Measurements from ENCODE around the gene LRP1. TPM values are rescaled to one million over a fixed set of nuclear protein-coding genes. Genes with fewer than 3 reads are reported as not detected.

LRP1 gene
- total and polyA plus RNA-seq, 2 experiments from 2014 or later = 26.6 to 145 TPM

GRCh38 chr12:57237932-57238853 is 109.9 kb downstream of the LRP1 start:
- H3K9me3 Mint-ChIP-seq = no peaks in the 10 kb centered on the region; the same call in 2 of the 3 replicates
- peaks cover 92% of the 10 kb centered on the region for H3K27me3 ChIP-seq (ENCODE audit: insufficient read depth)
- peaks cover 10% of the 10 kb centered on the region for H3K36me3 ChIP-seq (ENCODE audit: insufficient read depth)
- H3K4me3 Mint-ChIP-seq = peak overlapping the region; percentile 79
- H3K4me3 ChIP-seq = peak overlapping the region; percentile 85
- peaks cover 21% of the 10 kb centered on the region for H3K36me3 Mint-ChIP-seq (ENCODE audit: low read depth)
- H3K27ac Mint-ChIP-seq = no peak overlapping the region; the same call in 1 of the 2 replicates
- ATAC-seq = peak; percentile 0
- H3K27ac ChIP-seq (ENCODE audit: low read depth) = no peak overlapping the region
- no peaks in the 10 kb centered on the region for H3K9me2 ChIP-seq (ENCODE audit: insufficient read depth)
- H3K4me1 Mint-ChIP-seq = peaks cover 70% of the 10 kb centered on the region
- peaks cover 14% of the 10 kb centered on the region for H4K20me1 ChIP-seq (replicated peaks; ENCODE audit: insufficient read depth)
- H3K79me2 ChIP-seq (replicated peaks; ENCODE audit: insufficient read depth) = no peaks in the 10 kb centered on the region
- peaks cover 55% of the 10 kb centered on the region for H3K4me1 ChIP-seq (ENCODE audit: insufficient read depth)
- peak overlapping the region; percentile 99 for H3K4me2 ChIP-seq
- peaks cover 34% of the 10 kb centered on the region for H3F3A ChIP-seq (replicated peaks; ENCODE audit: low read depth)
- no peak for TF ChIP-seq CREB1 (CRISPR knock-in tag; IDR thresholded peaks at IDR 0.05; ENCODE audit: low read depth)
- peak; percentile 17 for TF ChIP-seq EZH2 (IDR thresholded peaks at IDR 0.05; ENCODE audit: low read depth, unreplicated experiment)
- peaks cover 95% of the 10 kb centered on the region for H3K27me3 Mint-ChIP-seq (ENCODE audit: insufficient read depth, low read depth, poor library complexity)
- H2AFZ ChIP-seq = peak overlapping the region; percentile 97
- peak; percentile 74 for DNase-seq (ENCODE audit: low spot score)

- DNase-seq (ENCODE audit: low spot score) (peak; percentile 94), ATAC-seq (peak; percentile 13)
- Histone ChIP-seq H2AFZ (peak overlapping the region; percentile 97), H3K4me1 (ENCODE audit: insufficient read depth) (peaks cover 55% of the 10 kb centered on the region), H3K36me3 (ENCODE audit: insufficient read depth) (peaks cover 4% of the 10 kb centered on the region), H3K4me2 (peak overlapping the region; percentile 99), H3F3A (replicated peaks; ENCODE audit: low read depth) (peaks cover 25% of the 10 kb centered on the region), H3K4me3 (peak overlapping the region; percentile 85), H4K20me1 (replicated peaks; ENCODE audit: insufficient read depth) (peaks cover 8% of the 10 kb centered on the region), H3K79me2 (replicated peaks; ENCODE audit: insufficient read depth) (no peaks in the 10 kb centered on the region), H3K9me2 (ENCODE audit: insufficient read depth) (no peaks in the 10 kb centered on the region), H3K27me3 (ENCODE audit: insufficient read depth) (peaks cover 90% of the 10 kb centered on the region), H3K27ac (ENCODE audit: low read depth) (no peak overlapping the region)
- H3K9me3 Mint-ChIP-seq = no peaks in the 10 kb centered on the region; the same call in 2 of the 3 replicates
- peaks cover 13% of the 10 kb centered on the region for H3K36me3 Mint-ChIP-seq (ENCODE audit: low read depth)
- peaks cover 66% of the 10 kb centered on the region for H3K4me1 Mint-ChIP-seq
- no peak overlapping the region; the same call in 1 of the 2 replicates for H3K27ac Mint-ChIP-seq
- H3K4me3 Mint-ChIP-seq = peak overlapping the region; percentile 79
- H3K27me3 Mint-ChIP-seq (ENCODE audit: insufficient read depth, low read depth, poor library complexity) = peaks cover 94% of the 10 kb centered on the region
- TF ChIP-seq EZH2phosphoT487 (IDR thresholded peaks at IDR 0.05; ENCODE audit: unreplicated experiment) = no peak
- peak; percentile 95 to 100 for TF ChIP-seq CTCF (conservative IDR thresholded peaks at IDR 0.05; ENCODE audit: low read depth in 2 of 2)
- no peak for TF ChIP-seq ZNF114 (CRISPR knock-in tag; IDR thresholded peaks at IDR 0.05)
- no peak for TF ChIP-seq ZNF331 (CRISPR knock-in tag; IDR thresholded peaks at IDR 0.05; ENCODE audit: low read depth)
- peak; percentile 10 for TF ChIP-seq REST (IDR thresholded peaks at IDR 0.05; ENCODE audit: unreplicated experiment)
- peak; percentile 61; the same call in 1 of the 2 replicates for TF ChIP-seq POLR2AphosphoS5 (IDR thresholded peaks at IDR 0.05; ENCODE audit: low read depth)
Observed at GRCh38 chr12:57238854-57239554, 110.7 kb downstream of the LRP1 start.
